GM23338 (cell line): Measurements from ENCODE around the gene TBCD. TPM values are rescaled to one million over a fixed set of nuclear protein-coding genes. Genes with fewer than 3 reads are reported as not detected.

Experiments
- ATAC-seq: fragments of 200-7000 bp; cut with Tn5 transposase; 3 replicates; pipeline ENCODE4 v1.9.1; 2020
- DNase-seq: peaks from one replicate; pipeline ENCODE4 v3.0.0-alpha.2; 2015; ENCODE audit warnings: low spot score
- H2AFZ ChIP-seq: fragments of 200-600 bp; sonication (generic); 2 replicates; pipeline ENCODE4 v1.8.0; 2016; ENCODE audit warnings: antibody characterized with exemption, mild to moderate bottlenecking, moderate library complexity
- H3F3A ChIP-seq: fragments of 200-600 bp; sonication (generic); replicated peaks from 2 replicates; pipeline ENCODE4 v1.8.0; 2017; ENCODE audit warnings: antibody characterized with exemption, mixed run types, low read depth
- H3K27ac ChIP-seq: fragments of 200-600 bp; sonication (generic); 2 replicates; pipeline ENCODE4 v1.6.1; 2016; ENCODE audit warnings: low read depth
- H3K27me3 ChIP-seq: fragments of 200-600 bp; sonication (generic); 2 replicates; pipeline ENCODE4 v1.8.0; 2016; ENCODE audit warnings: mild to moderate bottlenecking, mixed run types, moderate library complexity; ENCODE audit not compliant: insufficient read depth
- H3K36me3 ChIP-seq: fragments of 200-600 bp; sonication (generic); 2 replicates; pipeline ENCODE4 v1.8.0; 2016; ENCODE audit warnings: mild to moderate bottlenecking; ENCODE audit not compliant: insufficient read depth
- H3K4me1 ChIP-seq: fragments of 200-600 bp; sonication (generic); 2 replicates; pipeline ENCODE4 v1.8.0; 2016; ENCODE audit warnings: mild to moderate bottlenecking, moderate library complexity; ENCODE audit not compliant: insufficient read depth
- H3K4me2 ChIP-seq: fragments of 200-600 bp; sonication (generic); 2 replicates; pipeline ENCODE4 v1.7.1; 2017; ENCODE audit warnings: mixed run types
- H3K4me3 ChIP-seq: fragments of 200-600 bp; sonication (generic); 2 replicates; pipeline ENCODE4 v1.6.1; 2016; ENCODE audit warnings: mixed run types
- H3K79me2 ChIP-seq: fragments of 200-600 bp; sonication (generic); replicated peaks from 2 replicates; pipeline ENCODE4 v1.8.0; 2017; ENCODE audit warnings: mild to moderate bottlenecking; ENCODE audit not compliant: insufficient read depth
- H3K9me2 ChIP-seq: fragments of 200-600 bp; sonication (generic); 2 replicates; pipeline ENCODE4 v1.8.0; 2017; ENCODE audit not compliant: insufficient read depth
- H4K20me1 ChIP-seq: fragments of 200-600 bp; sonication (generic); replicated peaks from 2 replicates; pipeline ENCODE4 v1.8.0; 2017; ENCODE audit warnings: mild to moderate bottlenecking; ENCODE audit not compliant: insufficient read depth
- H3K27ac Mint-ChIP-seq: 2 replicates; pipeline ENCODE4 v1.8.0; 2020; ENCODE audit warnings: inconsistent platforms, mild to moderate bottlenecking, moderate library complexity, mixed read lengths
- H3K27me3 Mint-ChIP-seq: 3 replicates; pipeline ENCODE4 v1.8.0; 2022; ENCODE audit warnings: low read depth, mild to moderate bottlenecking, moderate library complexity, mixed read lengths, inconsistent platforms; ENCODE audit not compliant: insufficient read depth, poor library complexity
- H3K36me3 Mint-ChIP-seq: 3 replicates; pipeline ENCODE4 v1.8.0; 2021; ENCODE audit warnings: low read depth, mild to moderate bottlenecking, inconsistent platforms, moderate library complexity, mixed read lengths
- H3K4me1 Mint-ChIP-seq: 3 replicates; pipeline ENCODE4 v1.8.0; 2020; ENCODE audit warnings: mild to moderate bottlenecking, inconsistent platforms, mixed read lengths
- H3K4me3 Mint-ChIP-seq: 3 replicates; pipeline ENCODE4 v1.8.0; 2021; ENCODE audit warnings: moderate library complexity, mild to moderate bottlenecking, inconsistent platforms, mixed read lengths
- H3K9me3 Mint-ChIP-seq: 3 replicates; pipeline ENCODE4 v1.8.0; 2020; ENCODE audit warnings: moderate library complexity, mild to moderate bottlenecking, inconsistent platforms, mixed read lengths
- CREB1 ChIP-seq: fragments of 250-450 bp; sonication (Bioruptor Pico); IDR thresholded peaks from 2 replicates; pipeline ENCODE4 v1.5.0; 2020; ENCODE audit warnings: low read depth, mild to moderate bottlenecking, moderate library complexity
- EZH2phosphoT487 ChIP-seq: fragments of 200-600 bp; sonication (generic); IDR thresholded peaks from one replicate; pipeline ENCODE4 v1.8.1; 2018; ENCODE audit warnings: antibody characterized with exemption; ENCODE audit not compliant: unreplicated experiment
- NANOG ChIP-seq: IDR thresholded peaks from 2 replicates; pipeline ENCODE4 v1.6.1; 2016; ENCODE audit warnings: antibody characterized with exemption, borderline replicate concordance
- STAT1 ChIP-seq: IDR thresholded peaks from one replicate; pipeline ENCODE4 v1.6.1; 2016; ENCODE audit warnings: antibody characterized with exemption; ENCODE audit not compliant: unreplicated experiment
- ZNF331 ChIP-seq: fragments of 250-450 bp; sonication (Bioruptor Pico); IDR thresholded peaks from 2 replicates; pipeline ENCODE4 v1.5.0; 2020; ENCODE audit warnings: low read depth, mild to moderate bottlenecking, moderate library complexity
- polyA plus RNA-seq: library from polyadenylated mRNA; unstranded; fragments of >200 nt; fragmentation: Nextera tagmentation; extraction: Ambion mirVana; gene quantifications from 2 replicates; pipeline ENCODE4 v1.2.1, GENCODE V29; 2016
- total RNA-seq: library from RNA; depleted of rRNA; stranded (reverse); fragments of >200 nt; shearing (Covaris generic); gene quantifications from 2 replicates; pipeline ENCODE4 v1.2.3, GENCODE V29; 2014
- TF ChIP-seq, protein P1 (sequence below): IDR thresholded peaks from 2 replicates; pipeline ENCODE4 v1.6.1; 2016; ENCODE audit warnings: antibody characterized with exemption

Gene TBCD
- total and polyA plus RNA-seq, 2 experiments from 2014 or later, result 75.0 to 116 TPM

GRCh38 chr17:82841921-82842596 is 90.2 kb downstream of the TBCD start (continued):
- no peak for TF ChIP-seq STAT1
- TF ChIP-seq EZH2phosphoT487, result no peak
- no peak for TF ChIP-seq CREB1 (CRISPR knock-in tag)
- TF ChIP-seq, protein P1, sequence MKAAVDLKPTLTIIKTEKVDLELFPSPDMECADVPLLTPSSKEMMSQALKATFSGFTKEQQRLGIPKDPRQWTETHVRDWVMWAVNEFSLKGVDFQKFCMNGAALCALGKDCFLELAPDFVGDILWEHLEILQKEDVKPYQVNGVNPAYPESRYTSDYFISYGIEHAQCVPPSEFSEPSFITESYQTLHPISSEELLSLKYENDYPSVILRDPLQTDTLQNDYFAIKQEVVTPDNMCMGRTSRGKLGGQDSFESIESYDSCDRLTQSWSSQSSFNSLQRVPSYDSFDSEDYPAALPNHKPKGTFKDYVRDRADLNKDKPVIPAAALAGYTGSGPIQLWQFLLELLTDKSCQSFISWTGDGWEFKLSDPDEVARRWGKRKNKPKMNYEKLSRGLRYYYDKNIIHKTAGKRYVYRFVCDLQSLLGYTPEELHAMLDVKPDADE, result no peak
- no peak for TF ChIP-seq NANOG

GRCh38 chr17:82843904-82844680 is 92.2 kb downstream of the TBCD start:
- peaks cover 17% of the 10 kb centered on the region for H3K27me3 Mint-ChIP-seq
- no peaks in the 10 kb centered on the region; the same call in none of the 3 replicates for H3K9me3 Mint-ChIP-seq
- ATAC-seq (no peak), DNase-seq (no peak)
- peaks cover 23% of the 10 kb centered on the region for H3K4me1 Mint-ChIP-seq
- H3K27me3 ChIP-seq, result no peaks in the 10 kb centered on the region
- no peak overlapping the region for H3K27ac ChIP-seq
- peaks cover 9% of the 10 kb centered on the region for H3K36me3 Mint-ChIP-seq
- peaks cover 3% of the 10 kb centered on the region for H4K20me1 ChIP-seq
- H3F3A ChIP-seq, result 0 out of 2 replicates have a peak, but pooled peaks cover 6% of the 10 kb centered on the region
- peaks cover 13% of the 10 kb centered on the region for H3K79me2 ChIP-seq
- no peak overlapping the region for H3K4me3 Mint-ChIP-seq
- H3K4me1 ChIP-seq, result peaks cover 14% of the 10 kb centered on the region
- H2AFZ ChIP-seq, result no peak overlapping the region
- H3K4me3 ChIP-seq, result no peak overlapping the region
- H3K9me2 ChIP-seq, result no peaks in the 10 kb centered on the region
- no peaks in the 10 kb centered on the region for H3K36me3 ChIP-seq
- H3K4me2 ChIP-seq, result no peak overlapping the region
- no peak for TF ChIP-seq CREB1 (CRISPR knock-in tag)
- peak overlapping the region; percentile 56; the same call in 1 of the 2 replicates for H3K27ac Mint-ChIP-seq

DNA sequence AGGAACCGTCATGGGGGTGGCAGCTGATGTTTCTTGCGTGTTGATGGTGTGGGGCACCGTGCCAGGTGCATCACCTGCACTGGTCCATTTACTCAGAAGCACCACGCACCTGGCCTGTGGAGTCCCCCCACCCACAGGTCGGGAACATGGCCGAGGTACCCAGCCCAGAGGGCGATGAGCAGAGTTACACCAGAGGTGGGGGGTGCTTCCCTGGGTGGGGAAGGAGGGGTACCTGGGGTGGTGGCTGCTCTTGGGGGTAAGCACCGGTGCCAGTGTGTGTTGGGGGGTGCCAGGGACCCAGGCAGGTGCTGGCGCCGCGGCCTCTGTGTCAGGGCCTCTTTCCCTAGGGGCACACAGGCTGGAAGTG is 92.9 kb downstream of the TBCD start:
- no peak overlapping the region for H3K4me2 ChIP-seq
- ATAC-seq (no peak), DNase-seq (no peak)
- H3K27me3 Mint-ChIP-seq, result peaks cover 14% of the 10 kb centered on the region
- peaks cover 13% of the 10 kb centered on the region for H3K79me2 ChIP-seq
- peaks cover 3% of the 10 kb centered on the region for H3K9me3 Mint-ChIP-seq
- TF ChIP-seq ZNF331 (CRISPR knock-in tag), result no peak
- TF ChIP-seq CREB1 (CRISPR knock-in tag), result no peak
- no peak for TF ChIP-seq NANOG
- TF ChIP-seq, protein P1, result no peak
- no peak overlapping the region for H3K27ac ChIP-seq
- no peak overlapping the region; the same call in 1 of the 2 replicates for H3K27ac Mint-ChIP-seq
- no peak overlapping the region for H3K4me3 ChIP-seq
- H3K27me3 ChIP-seq, result no peaks in the 10 kb centered on the region
- H3K4me3 Mint-ChIP-seq, result no peak overlapping the region
- H3K4me1 ChIP-seq, result peaks cover 10% of the 10 kb centered on the region
- H3K9me2 ChIP-seq, result no peaks in the 10 kb centered on the region
- H3K4me1 Mint-ChIP-seq, result peaks cover 22% of the 10 kb centered on the region
- H3K36me3 Mint-ChIP-seq, result peaks cover 14% of the 10 kb centered on the region
- 0 out of 2 replicates have a peak, but pooled peaks cover 6% of the 10 kb centered on the region for H3F3A ChIP-seq
- H2AFZ ChIP-seq, result no peak overlapping the region
- no peaks in the 10 kb centered on the region for H3K36me3 ChIP-seq
- H4K20me1 ChIP-seq, result peaks cover 3% of the 10 kb centered on the region
